Calu3 (cell line): ENCODE data around the gene ZFYVE27. TPM values are rescaled to one million over a fixed set of nuclear protein-coding genes. Genes with fewer than 3 reads are reported as not detected.

Experiments used
- BruUV-seq: library from RNA; stranded (reverse); fragments of 400-500 nt; replicated peaks from 2 replicates; lab custom pipeline; 2021; lab: Mats Ljungman, UMichigan
- CTCF ChIA-PET: fragments of 300-600 bp; sonication (Branson Sonifier 250); formaldehyde crosslinking; loops from one replicate; lab custom pipeline; 2022; ENCODE audit warnings: antibody characterized with exemption; lab: Charles Lee
- DNase-seq: peaks from one replicate; pipeline ENCODE4 v3.0.0; 2022
- H3K27ac Mint-ChIP-seq: one replicate; pipeline ENCODE4 v1.8.0; 2022; ENCODE audit warnings: mixed read lengths; ENCODE audit not compliant: unreplicated experiment
- H3K27me3 Mint-ChIP-seq: one replicate; pipeline ENCODE4 v1.8.0; 2022; ENCODE audit warnings: mixed read lengths; ENCODE audit not compliant: unreplicated experiment
- H3K36me3 Mint-ChIP-seq: one replicate; pipeline ENCODE4 v1.8.0; 2022; ENCODE audit warnings: mild to moderate bottlenecking, moderate library complexity, mixed read lengths; ENCODE audit not compliant: insufficient read depth, unreplicated experiment
- H3K4me1 Mint-ChIP-seq: one replicate; pipeline ENCODE4 v1.8.0; 2022; ENCODE audit warnings: mild to moderate bottlenecking, low read depth, mixed read lengths; ENCODE audit not compliant: unreplicated experiment
- H3K4me3 Mint-ChIP-seq: one replicate; pipeline ENCODE4 v1.8.0; 2022; ENCODE audit warnings: mild to moderate bottlenecking, low read depth, moderate library complexity, mixed read lengths; ENCODE audit not compliant: unreplicated experiment
- H3K9me3 Mint-ChIP-seq: one replicate; pipeline ENCODE4 v1.8.0; 2022; ENCODE audit warnings: low read depth, mixed read lengths; ENCODE audit not compliant: unreplicated experiment
- intact Hi-C: fragments of 100-400 bp; cut with micrococcal nuclease; formaldehyde crosslinking; loops from one replicate; pipeline ENCODE4 v1.10.0; 2022; ENCODE audit not compliant: unreplicated experiment
- total RNA-seq: library from RNA; stranded (reverse); gene quantifications from 2 replicates; pipeline ENCODE4 v1.2.3, GENCODE V29; 2022
- TF ChIP-seq, protein P1 (sequence below): fragments of 200-600 bp; IDR thresholded peaks from one replicate; pipeline ENCODE4 v1.8.0; 2022; ENCODE audit warnings: antibody characterized with exemption; ENCODE audit not compliant: unreplicated experiment

ZFYVE27 gene
- total RNA-seq, 1 experiment from 2014 or later: 28.3 TPM

DNA sequence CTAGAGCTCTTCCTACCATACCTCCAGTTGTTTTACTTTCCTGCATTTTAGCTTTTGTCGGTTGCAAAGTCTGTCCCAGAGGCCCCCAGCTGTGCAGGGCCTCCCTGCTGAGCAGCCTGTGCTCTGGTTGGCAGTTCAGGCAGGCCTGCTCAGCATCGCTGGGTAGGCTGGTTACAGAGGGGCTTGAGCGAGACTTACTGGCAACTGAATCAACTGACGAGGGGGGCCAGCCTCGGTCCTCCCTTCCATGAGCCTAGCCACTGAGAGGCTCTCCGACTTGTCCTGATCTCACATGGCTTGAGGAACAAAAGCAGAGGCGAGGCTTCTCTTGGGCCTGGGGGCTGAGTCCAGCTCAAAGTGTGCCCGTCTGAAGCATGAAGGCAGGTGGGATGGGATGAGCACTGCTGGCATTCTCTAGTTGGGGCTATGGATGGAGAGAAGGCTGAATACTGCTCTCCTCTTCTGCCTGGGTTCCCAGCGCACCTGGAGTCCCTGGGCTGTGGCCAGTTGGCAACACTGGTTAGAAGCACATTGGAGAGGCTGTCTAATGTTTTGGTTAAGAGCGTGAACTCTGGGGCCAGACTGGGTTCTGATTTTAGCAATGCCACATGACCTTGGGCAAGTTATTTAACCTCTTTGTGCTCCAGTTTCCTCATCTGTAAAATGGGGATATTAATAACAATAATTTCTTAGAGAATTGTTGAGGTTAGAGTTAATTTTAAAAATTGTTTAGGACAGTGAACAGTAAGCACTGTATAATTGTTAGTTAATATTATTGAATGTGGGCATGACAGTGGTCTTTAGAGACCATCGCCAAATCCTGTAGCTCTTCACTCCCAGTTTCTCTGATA, 41.7 kb downstream of the ZFYVE27 start:
- BruUV-seq: no TSS peak
- Mint-ChIP-seq H3K4me1 (peaks cover 9% of the 10 kb centered on the region), H3K36me3 (no peaks in the 10 kb centered on the region), H3K27ac (no peak overlapping the region), H3K27me3 (peaks cover 7% of the 10 kb centered on the region), H3K9me3 (no peaks in the 10 kb centered on the region), H3K4me3 (no peak overlapping the region)
- intact Hi-C loops: no loop called here
- CTCF ChIA-PET: interaction anchor here (0.6 kb wide), 1 partner anchor 107 kb away, joined by 4 read pairs; no protein-coding TSS in a partner anchor
- TF ChIP-seq, protein P1, sequence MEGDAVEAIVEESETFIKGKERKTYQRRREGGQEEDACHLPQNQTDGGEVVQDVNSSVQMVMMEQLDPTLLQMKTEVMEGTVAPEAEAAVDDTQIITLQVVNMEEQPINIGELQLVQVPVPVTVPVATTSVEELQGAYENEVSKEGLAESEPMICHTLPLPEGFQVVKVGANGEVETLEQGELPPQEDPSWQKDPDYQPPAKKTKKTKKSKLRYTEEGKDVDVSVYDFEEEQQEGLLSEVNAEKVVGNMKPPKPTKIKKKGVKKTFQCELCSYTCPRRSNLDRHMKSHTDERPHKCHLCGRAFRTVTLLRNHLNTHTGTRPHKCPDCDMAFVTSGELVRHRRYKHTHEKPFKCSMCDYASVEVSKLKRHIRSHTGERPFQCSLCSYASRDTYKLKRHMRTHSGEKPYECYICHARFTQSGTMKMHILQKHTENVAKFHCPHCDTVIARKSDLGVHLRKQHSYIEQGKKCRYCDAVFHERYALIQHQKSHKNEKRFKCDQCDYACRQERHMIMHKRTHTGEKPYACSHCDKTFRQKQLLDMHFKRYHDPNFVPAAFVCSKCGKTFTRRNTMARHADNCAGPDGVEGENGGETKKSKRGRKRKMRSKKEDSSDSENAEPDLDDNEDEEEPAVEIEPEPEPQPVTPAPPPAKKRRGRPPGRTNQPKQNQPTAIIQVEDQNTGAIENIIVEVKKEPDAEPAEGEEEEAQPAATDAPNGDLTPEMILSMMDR: no peak
- no peak for DNase-seq

DNA sequence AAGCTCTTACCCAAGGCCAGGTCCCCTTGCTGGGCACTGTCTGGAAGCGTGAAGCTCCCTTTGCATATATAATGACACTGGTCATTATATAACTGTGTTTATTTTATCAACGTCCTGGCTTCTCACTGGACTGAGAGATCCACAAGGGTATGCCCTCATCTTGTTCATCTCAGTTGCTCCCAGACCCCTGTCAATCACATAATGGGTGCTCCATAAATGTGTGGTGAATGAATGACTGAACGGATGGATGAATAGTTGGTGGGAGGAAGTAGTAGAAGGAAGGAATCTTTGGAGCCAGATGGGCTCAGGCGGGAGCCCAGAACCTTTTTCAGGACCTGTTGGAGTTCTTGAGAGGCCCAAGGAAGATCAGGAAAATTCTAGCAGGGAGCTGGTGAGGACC, 42.6 kb downstream of the ZFYVE27 start:
- H3K27ac Mint-ChIP-seq: no peak overlapping the region
- DNase-seq: no peak
- no peaks in the 10 kb centered on the region for H3K27me3 Mint-ChIP-seq
- H3K9me3 Mint-ChIP-seq: no peaks in the 10 kb centered on the region
- no peaks in the 10 kb centered on the region for H3K36me3 Mint-ChIP-seq
- CTCF ChIA-PET: interaction anchor here (0.6 kb wide), 1 partner anchor 107 kb away, joined by 4 read pairs; no protein-coding TSS in a partner anchor
- no TSS peak for BruUV-seq
- H3K4me1 Mint-ChIP-seq: peaks cover 9% of the 10 kb centered on the region
- no peak overlapping the region for H3K4me3 Mint-ChIP-seq
- TF ChIP-seq, protein P1: no peak
- intact Hi-C loops: no loop called here

- CTCF ChIA-PET: no interaction called here
- no TSS peak for BruUV-seq
- Mint-ChIP-seq H3K36me3 (no peaks in the 10 kb centered on the region), H3K9me3 (no peaks in the 10 kb centered on the region), H3K27me3 (no peaks in the 10 kb centered on the region), H3K4me3 (no peak overlapping the region), H3K27ac (no peak overlapping the region), H3K4me1 (peaks cover 9% of the 10 kb centered on the region)
- no peak for DNase-seq
- intact Hi-C loops: no loop called here
- TF ChIP-seq, protein P1: no peak
These were observed 43.0 kb downstream of the ZFYVE27 start for GRCh38 chr10:97779975-97780374.

DNA sequence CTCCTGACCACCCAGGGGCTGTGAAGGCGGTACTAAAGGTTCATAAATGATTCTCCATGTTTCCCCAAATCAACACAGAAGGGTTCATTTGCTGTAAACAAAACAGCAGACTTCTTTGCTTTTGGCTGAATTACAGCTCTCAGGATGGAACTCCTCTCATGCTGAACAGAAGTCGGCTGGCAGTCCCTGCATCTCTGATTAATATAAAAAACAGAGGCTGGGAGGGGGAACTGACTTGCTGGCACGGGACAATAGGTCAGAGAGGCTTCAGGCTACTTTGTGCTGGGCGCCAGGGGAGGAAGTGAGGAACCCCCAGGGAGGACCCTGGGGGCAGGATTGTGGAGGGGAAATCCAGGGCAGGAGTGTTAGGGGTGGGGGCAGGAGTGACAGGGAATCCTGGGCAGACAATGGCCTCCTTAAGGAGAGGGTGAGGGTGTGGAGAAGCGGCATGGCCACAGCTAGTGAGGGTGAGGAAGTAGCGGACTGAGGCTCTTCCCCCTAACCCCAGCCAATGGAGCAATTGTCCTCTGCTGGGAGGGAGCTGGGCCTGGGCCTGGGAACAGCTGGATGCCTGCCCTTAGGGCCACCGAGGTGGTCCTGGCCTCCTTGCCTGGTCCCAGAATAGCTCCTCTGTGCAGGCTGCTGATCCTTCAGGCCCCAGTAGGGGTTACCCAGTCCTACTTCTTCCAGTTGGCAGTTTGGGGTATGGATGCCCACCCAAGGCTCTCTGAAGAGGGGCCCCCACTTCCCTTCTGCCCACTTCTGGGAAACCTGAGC, 44.1 kb downstream of the ZFYVE27 start:
- CTCF ChIA-PET: no interaction called here
- no peaks in the 10 kb centered on the region for H3K27me3 Mint-ChIP-seq
- intact Hi-C loops: no loop called here
- peaks cover 9% of the 10 kb centered on the region for H3K4me1 Mint-ChIP-seq
- TF ChIP-seq, protein P1: no peak
- BruUV-seq: no TSS peak
- H3K27ac Mint-ChIP-seq: no peak overlapping the region
- no peak for DNase-seq
- no peaks in the 10 kb centered on the region for H3K9me3 Mint-ChIP-seq
- no peak overlapping the region for H3K4me3 Mint-ChIP-seq
- H3K36me3 Mint-ChIP-seq: no peaks in the 10 kb centered on the region
